IMR-90 (cell line): ENCODE measurements around the gene CDX4. TPM values are rescaled to one million over a fixed set of nuclear protein-coding genes. Genes with fewer than 3 reads are reported as not detected.

Experiments
- ATAC-seq: fragments of 200-7000 bp; cut with Tn5 transposase; 2 replicates; pipeline ENCODE4 v1.9.1; 2020; ENCODE audit warnings: low read depth, mild to moderate bottlenecking, moderate library complexity
- BruUV-seq: library from RNA; stranded (reverse); fragments of 400-500 nt; replicated peaks from 2 replicates; lab custom pipeline; 2021; lab: Mats Ljungman, UMichigan
- CTCF ChIA-PET: fragments of 300-600 bp; formaldehyde crosslinking; extraction: SDS; loops from one replicate; lab custom pipeline; 2021; ENCODE audit warnings: antibody characterized with exemption; lab: Yijun Ruan, JAX
- POLR2A ChIA-PET: fragments of 300-600 bp; sonication (Branson Sonifier 250); formaldehyde crosslinking; loops from one replicate; lab custom pipeline; 2022; ENCODE audit warnings: antibody characterized with exemption; ENCODE audit not compliant: unreplicated experiment; lab: Charles Lee
- DNase-seq: peaks from one replicate; pipeline ENCODE4 v3.0.0; 2013
- H2AFZ ChIP-seq: replicated peaks from 2 replicates; pipeline ENCODE3; 2013; ENCODE audit warnings: low read length, mild to moderate bottlenecking; ENCODE audit not compliant: poor library complexity
- H2AK5ac ChIP-seq: 2 replicates; pipeline ENCODE4 v1.6.1; 2013; ENCODE audit warnings: low read depth, low read length, inconsistent platforms
- H2AK9ac ChIP-seq: replicated peaks from 2 replicates; pipeline ENCODE3; 2013; ENCODE audit warnings: mild to moderate bottlenecking, low read depth, low read length, moderate library complexity; ENCODE audit not compliant: poor library complexity
- H2BK120ac ChIP-seq: 2 replicates; pipeline ENCODE4 v1.6.1; 2013; ENCODE audit warnings: low read depth, low read length, inconsistent platforms
- H2BK15ac ChIP-seq: 3 replicates; pipeline ENCODE4 v1.6.1; 2013; ENCODE audit warnings: low read depth, low read length, inconsistent platforms
- H2BK20ac ChIP-seq: 2 replicates; pipeline ENCODE4 v1.6.1; 2013; ENCODE audit warnings: low read depth, mild to moderate bottlenecking, inconsistent platforms, low read length, moderate library complexity
- H2BK5ac ChIP-seq: 2 replicates; pipeline ENCODE4 v1.6.1; 2013; ENCODE audit warnings: mild to moderate bottlenecking, low read depth, low read length, inconsistent platforms; ENCODE audit not compliant: poor library complexity, severe bottlenecking
- H3K14ac ChIP-seq: replicated peaks from 2 replicates; pipeline ENCODE4 v1.6.1; 2013; ENCODE audit warnings: low read depth, low read length, inconsistent platforms
- H3K18ac ChIP-seq: 2 replicates; pipeline ENCODE4 v1.6.1; 2013; ENCODE audit warnings: low read depth, low read length, control low read depth
- H3K23ac ChIP-seq: 2 replicates; pipeline ENCODE4 v1.6.1; 2013; ENCODE audit warnings: low read depth, low read length, inconsistent platforms
- H3K27ac ChIP-seq: 2 replicates; pipeline ENCODE4 v1.5.1; 2013; ENCODE audit warnings: mild to moderate bottlenecking, control low read depth, low read length; ENCODE audit not compliant: insufficient read depth
- H3K27me3 ChIP-seq: 2 replicates; pipeline ENCODE4 v1.6.1; 2013; ENCODE audit warnings: low read length; ENCODE audit not compliant: control insufficient read depth, insufficient read depth
- H3K36me3 ChIP-seq: 2 replicates; pipeline ENCODE4 v1.6.1; 2013; ENCODE audit warnings: low read length, mixed read lengths; ENCODE audit not compliant: control insufficient read depth, insufficient read depth
- H3K4ac ChIP-seq: 2 replicates; pipeline ENCODE4 v1.6.1; 2013; ENCODE audit warnings: low read depth, low read length, inconsistent platforms
- H3K4me1 ChIP-seq: 2 replicates; pipeline ENCODE4 v1.6.1; 2013; ENCODE audit warnings: low read length, mixed read lengths; ENCODE audit not compliant: control insufficient read depth, insufficient read depth
- H3K4me2 ChIP-seq: 2 replicates; pipeline ENCODE4 v1.6.1; 2013; ENCODE audit warnings: low read depth, mild to moderate bottlenecking, control low read depth, low read length, moderate library complexity
- H3K4me3 ChIP-seq: 2 replicates; pipeline ENCODE4 v1.5.1; 2013; ENCODE audit warnings: low read depth, mild to moderate bottlenecking, control low read depth, low read length, moderate library complexity; ENCODE audit not compliant: insufficient read depth
- H3K56ac ChIP-seq: 2 replicates; pipeline ENCODE4 v1.6.1; 2013; ENCODE audit warnings: low read length, inconsistent platforms; ENCODE audit not compliant: insufficient read depth; ENCODE audit errors: extremely low read depth
- H3K79me1 ChIP-seq, 2 experiments: 2 replicates each; pipeline ENCODE4 v1.6.1; 2013; ENCODE audit warnings: low read length in 2 of 2, inconsistent platforms in 1 of 2, low read depth in 1 of 2
- H3K9ac ChIP-seq: 2 replicates; pipeline ENCODE4 v1.6.1; 2013; ENCODE audit warnings: low read depth, low read length, control low read depth
- H3K9me1 ChIP-seq: 2 replicates; pipeline ENCODE4 v1.6.1; 2013; ENCODE audit warnings: low read length, inconsistent platforms; ENCODE audit not compliant: insufficient read depth
- H3K9me3 ChIP-seq: 2 replicates; pipeline ENCODE4 v1.6.1; 2013; ENCODE audit warnings: low read length; ENCODE audit not compliant: control insufficient read depth, insufficient read depth
- H4K20me1 ChIP-seq: 2 replicates; pipeline ENCODE4 v1.6.1; 2013; ENCODE audit warnings: low read length, inconsistent platforms; ENCODE audit not compliant: insufficient read depth
- H4K5ac ChIP-seq: 2 replicates; pipeline ENCODE4 v1.6.1; 2013; ENCODE audit warnings: mild to moderate bottlenecking, low read depth, low read length, control low read depth
- H4K8ac ChIP-seq, 2 experiments: 2 replicates each; pipeline ENCODE4 v1.6.1; 2013; ENCODE audit warnings: low read depth in 2 of 2, low read length in 2 of 2, control low read depth in 1 of 2, inconsistent platforms in 1 of 2
- H4K91ac ChIP-seq: 2 replicates; pipeline ENCODE4 v1.6.1; 2013; ENCODE audit warnings: low read depth, low read length, inconsistent platforms; ENCODE audit not compliant: insufficient read depth
- CEBPB ChIP-seq: IDR thresholded peaks from 2 replicates; pipeline ENCODE4 v1.6.1; 2012; ENCODE audit warnings: low read depth, low read length, improper control_type of control experiment
- POLR2A ChIP-seq: IDR thresholded peaks from 2 replicates; pipeline ENCODE4 v1.6.1; 2012; ENCODE audit warnings: mild to moderate bottlenecking, low read depth, low read length
- SMC3 ChIP-seq: fragments of 150-350 bp; IDR thresholded peaks from 2 replicates; pipeline ENCODE4 v1.6.1; 2016; ENCODE audit warnings: low read depth, mild to moderate bottlenecking, antibody characterized with exemption, low read length, moderate library complexity
- WGBS, 2 experiments: methylation state at CpG; one replicate each; pipeline versions ENCODE4 v1.1.5 to v1.1.7; 2013; ENCODE audit warnings: missing lambda C conversion rate in 2 of 2; ENCODE audit not compliant: insufficient read length in 1 of 2; ENCODE audit errors: extremely low coverage in 2 of 2; 5-methylcytosine and 5-hydroxymethylcytosine counted together
- dilution Hi-C: fragments of 300-500 bp; cut with HindIII; formaldehyde crosslinking; loops from one replicate; pipeline ENCODE4 v1.14.3; 2018; ENCODE audit warnings: low sequenced_read_pairs; ENCODE audit not compliant: unreplicated experiment
- in situ Hi-C: fragments of 300-500 bp; cut with MboI; formaldehyde crosslinking; loops from 3 replicates; pipeline ENCODE4 v1.14.3; 2019; ENCODE audit warnings: low sequenced_read_pairs, inconsistent platforms, mixed read lengths
- intact Hi-C: fragments of 100-400 bp; cut with micrococcal nuclease; formaldehyde crosslinking; loops from 2 replicates; pipeline ENCODE4 v1.10.0; 2022
- polyA plus RNA-seq, 3 experiments: library from polyadenylated mRNA; depleted of rRNA; stranded (reverse); fragments of >200 nt; gene quantifications; 2 replicates each; pipeline ENCODE4 v1.2.3, GENCODE V29; 2012; ENCODE audit warnings: low replicate concordance in 1 of 3
- total RNA-seq: library from RNA; depleted of rRNA; stranded (reverse); fragments of >200 nt; gene quantifications from 2 replicates; pipeline ENCODE4 v1.2.3, GENCODE V29; 2012
- TF ChIP-seq, protein P1 (sequence below): fragments of 150-350 bp; IDR thresholded peaks from 2 replicates; pipeline ENCODE4 v1.6.1; 2016; ENCODE audit warnings: low read depth, mild to moderate bottlenecking, low read length, moderate library complexity, borderline replicate concordance
- TF ChIP-seq, protein P2 (sequence below): fragments of 150-350 bp; IDR thresholded peaks from 2 replicates; pipeline ENCODE4 v1.6.1; 2017; ENCODE audit warnings: mild to moderate bottlenecking, antibody characterized with exemption, low read length, low read depth

Gene CDX4
- total and polyA plus RNA-seq, 2 of the 4 experiments (the other 2 are of a cell fraction), result not detected

DNA sequence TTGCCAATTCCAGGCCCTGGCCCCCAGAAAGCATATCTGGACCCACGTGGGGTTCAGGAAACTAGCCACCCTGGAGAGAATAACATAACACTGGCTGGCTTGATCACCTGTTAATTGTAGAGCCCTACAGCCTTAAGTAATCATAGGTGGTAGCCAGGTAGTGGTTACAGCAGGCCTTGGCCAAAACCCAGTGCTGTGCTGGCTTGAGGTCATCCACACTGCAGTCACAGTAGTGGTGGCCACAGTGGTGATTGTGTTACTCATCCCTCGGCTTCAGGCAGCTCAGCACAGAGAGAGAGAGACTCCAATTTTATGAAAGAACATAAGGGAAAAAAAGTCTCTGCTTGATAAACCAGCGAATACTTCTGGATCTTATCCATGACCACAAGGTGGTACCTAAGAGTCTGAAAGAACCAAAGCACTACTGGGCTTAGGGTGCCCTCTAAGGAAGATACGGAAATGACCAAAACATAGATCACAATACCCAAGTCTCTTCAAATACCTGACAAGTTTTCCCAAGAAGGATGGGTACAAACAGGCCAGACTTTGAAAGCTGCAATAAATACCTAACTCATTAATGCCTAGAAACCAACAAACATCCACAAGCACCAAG lies 46.6 kb upstream of the CDX4 start:
- dilution Hi-C loops, result no loop called here
- Histone ChIP-seq H3K56ac (no peak overlapping the region), H3K9ac (no peak overlapping the region), H2AK9ac (no peak overlapping the region), H3K23ac (no peak overlapping the region), H2BK120ac (no peak overlapping the region), H2AFZ (no peak overlapping the region), H4K20me1 (no peaks in the 10 kb centered on the region), H3K4me1 (no peaks in the 10 kb centered on the region), H3K4ac (no peak overlapping the region), H2AK5ac (no peak overlapping the region), H2BK20ac (no peak overlapping the region), H3K4me3 (no peak overlapping the region), H2BK15ac (no peak overlapping the region), H3K9me1 (no peaks in the 10 kb centered on the region), H3K79me1 (no peaks in the 10 kb centered on the region), H4K8ac (no peak overlapping the region), H3K27me3 (peaks cover 4% of the 10 kb centered on the region), H4K91ac (no peak overlapping the region), H3K14ac (no peak overlapping the region), H3K27ac (no peak overlapping the region), H4K5ac (no peak overlapping the region), H3K36me3 (no peaks in the 10 kb centered on the region), H2BK5ac (no peak overlapping the region), H3K9me3 (no peaks in the 10 kb centered on the region), H3K4me2 (no peak overlapping the region), H3K18ac (no peak overlapping the region)
- no TSS peak for BruUV-seq
- DNase-seq (no peak), ATAC-seq (no peak)
- POLR2A ChIA-PET, result no interaction called here
- TF ChIP-seq CEBPB, result no peak
- no peak for TF ChIP-seq POLR2A
- TF ChIP-seq, protein P1, sequence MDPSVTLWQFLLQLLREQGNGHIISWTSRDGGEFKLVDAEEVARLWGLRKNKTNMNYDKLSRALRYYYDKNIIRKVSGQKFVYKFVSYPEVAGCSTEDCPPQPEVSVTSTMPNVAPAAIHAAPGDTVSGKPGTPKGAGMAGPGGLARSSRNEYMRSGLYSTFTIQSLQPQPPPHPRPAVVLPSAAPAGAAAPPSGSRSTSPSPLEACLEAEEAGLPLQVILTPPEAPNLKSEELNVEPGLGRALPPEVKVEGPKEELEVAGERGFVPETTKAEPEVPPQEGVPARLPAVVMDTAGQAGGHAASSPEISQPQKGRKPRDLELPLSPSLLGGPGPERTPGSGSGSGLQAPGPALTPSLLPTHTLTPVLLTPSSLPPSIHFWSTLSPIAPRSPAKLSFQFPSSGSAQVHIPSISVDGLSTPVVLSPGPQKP, result no peak
- TF ChIP-seq, protein P2, sequence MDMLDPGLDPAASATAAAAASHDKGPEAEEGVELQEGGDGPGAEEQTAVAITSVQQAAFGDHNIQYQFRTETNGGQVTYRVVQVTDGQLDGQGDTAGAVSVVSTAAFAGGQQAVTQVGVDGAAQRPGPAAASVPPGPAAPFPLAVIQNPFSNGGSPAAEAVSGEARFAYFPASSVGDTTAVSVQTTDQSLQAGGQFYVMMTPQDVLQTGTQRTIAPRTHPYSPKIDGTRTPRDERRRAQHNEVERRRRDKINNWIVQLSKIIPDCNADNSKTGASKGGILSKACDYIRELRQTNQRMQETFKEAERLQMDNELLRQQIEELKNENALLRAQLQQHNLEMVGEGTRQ, result no peak
- no peak for TF ChIP-seq SMC3
- in situ Hi-C loops, result no loop called here
- CTCF ChIA-PET, result no interaction called here
- no CpG with 5 or more reads among the region's 4 CpGs for WGBS, 2 experiments
- intact Hi-C loops, result no loop called here
